KG1 (cell line): ENCODE results near the gene PHKG2.
A peak's percentile ranks its signal among the peaks of the same experiment; 100 is the strongest.

Source experiments
- DNase-seq: peaks from one replicate; lab custom pipeline; 2025; lab: John Stamatoyannopoulos, UW

PHKG2 gene

DNA sequence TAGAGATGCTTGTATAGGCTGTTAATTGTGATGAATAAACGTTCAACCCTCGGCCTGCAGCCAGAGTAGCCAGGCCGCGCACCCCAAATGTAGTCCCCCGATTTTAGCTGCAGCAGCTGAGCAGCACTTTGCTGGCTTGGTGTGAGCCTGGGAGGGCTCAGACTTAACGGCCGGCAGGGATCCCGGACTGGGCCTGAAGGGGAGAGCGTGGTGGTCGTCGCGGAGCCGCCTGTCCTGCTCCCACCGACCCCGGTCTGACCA lies 26.8 kb downstream of the PHKG2 start:
- no peak for DNase-seq

DNA sequence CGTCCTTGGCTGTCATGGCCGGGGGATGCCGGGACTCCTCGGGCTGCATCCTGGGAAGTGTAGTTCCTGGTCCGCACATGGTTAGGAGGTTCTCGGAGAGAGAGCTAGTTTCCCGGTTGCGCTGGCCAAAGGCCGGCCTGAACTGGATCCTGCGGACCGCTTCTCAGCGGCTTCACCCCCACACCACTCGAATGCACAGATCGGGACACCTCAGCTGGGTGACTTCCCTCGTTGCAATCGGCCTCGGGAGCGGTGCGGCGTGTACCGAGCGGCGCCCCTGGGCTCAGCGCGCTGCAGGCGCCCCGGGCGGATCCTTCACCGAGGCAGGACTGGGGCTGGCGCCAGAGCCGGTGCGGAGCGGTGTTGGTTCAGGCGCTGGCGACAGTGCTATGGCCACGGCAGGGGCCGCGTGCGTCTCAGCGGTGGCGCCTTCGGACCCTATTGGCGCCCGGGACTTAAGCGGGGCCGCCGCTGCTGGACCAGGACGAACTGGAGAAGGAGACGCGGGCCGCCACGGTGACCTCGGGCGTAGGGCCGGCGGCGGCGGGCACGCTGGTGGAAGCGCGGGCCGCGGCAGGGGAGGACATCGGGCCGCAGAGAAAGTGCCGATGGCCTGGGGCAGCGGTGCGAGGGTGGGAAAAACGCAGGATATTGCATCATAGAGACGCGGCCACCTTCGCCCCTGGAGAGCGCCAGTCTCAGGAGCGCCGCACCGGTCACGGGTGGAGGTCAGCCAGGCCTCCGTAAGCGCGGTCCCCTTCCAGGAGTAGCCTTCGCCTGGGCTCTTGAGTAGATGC lies 27.4 kb downstream of the PHKG2 start:
- DNase-seq, result peak; percentile 49

DNA sequence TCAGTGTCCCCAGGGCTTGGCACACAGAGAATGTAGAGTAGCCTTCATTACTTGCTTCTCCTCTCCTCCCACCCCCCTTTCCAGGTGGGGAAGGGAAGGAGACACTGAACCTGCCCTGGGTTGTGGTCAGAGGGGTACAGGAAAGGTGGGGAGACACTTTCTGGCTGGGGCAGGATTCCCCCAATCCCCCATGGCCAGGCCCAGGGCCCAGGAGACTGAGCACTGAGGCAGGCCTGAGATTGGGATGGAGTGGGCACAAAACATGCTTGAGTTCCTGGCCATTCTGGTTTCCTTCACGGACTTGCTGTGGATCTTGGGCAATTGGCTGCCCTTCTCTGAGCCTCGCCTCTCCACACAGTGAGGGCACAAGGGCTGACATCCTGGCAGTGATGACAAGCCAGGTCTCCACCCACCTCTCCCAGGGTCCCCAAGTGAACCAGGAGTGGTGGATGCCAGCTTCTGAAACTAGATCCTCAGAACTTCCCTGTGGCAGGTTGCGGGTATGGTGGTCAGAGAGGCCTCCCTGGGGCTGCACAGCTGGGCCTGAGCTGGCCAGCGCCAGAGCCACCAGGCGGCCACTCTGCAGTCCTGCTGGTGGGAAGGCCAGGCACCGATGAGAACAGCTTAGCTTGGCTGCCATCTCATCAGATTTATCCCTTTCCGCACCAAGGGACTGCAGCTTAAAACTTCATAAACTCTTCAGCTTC lies 29.5 kb downstream of the PHKG2 start:
- no peak for DNase-seq

DNA sequence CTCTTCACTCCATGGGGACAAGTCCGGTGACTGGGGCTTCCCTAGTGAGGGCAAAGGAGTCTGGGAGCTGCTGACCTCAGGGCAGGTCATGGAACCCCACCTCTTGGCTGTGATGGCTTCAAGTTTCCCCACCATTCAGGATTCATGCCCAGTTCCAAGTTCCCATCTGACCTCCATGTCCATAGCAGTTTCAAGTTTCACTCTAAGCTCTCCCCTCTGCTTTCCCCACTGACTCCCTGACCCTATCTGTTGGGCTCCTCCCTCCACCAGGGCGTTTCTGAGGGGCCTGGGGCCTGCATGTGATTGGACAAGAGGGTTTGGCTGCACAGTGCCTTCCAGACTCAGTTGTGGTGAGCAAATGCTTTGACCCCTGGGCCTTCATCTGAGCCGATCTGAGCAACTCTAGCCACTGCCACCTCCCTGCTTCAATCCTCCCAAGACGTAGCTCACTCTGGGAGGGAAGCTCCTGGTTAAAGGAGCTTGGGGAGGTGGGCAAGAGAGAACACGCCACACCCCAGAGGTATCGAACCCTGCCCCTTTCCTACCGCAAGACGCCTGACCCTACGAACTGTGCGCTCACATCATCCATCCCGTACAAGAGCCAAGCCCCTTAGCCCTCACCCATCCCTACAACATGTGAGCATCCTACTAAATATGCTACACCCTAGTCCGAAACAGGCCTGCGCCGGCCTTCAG lies 30.5 kb downstream of the PHKG2 start:
- DNase-seq, result no peak

DNA sequence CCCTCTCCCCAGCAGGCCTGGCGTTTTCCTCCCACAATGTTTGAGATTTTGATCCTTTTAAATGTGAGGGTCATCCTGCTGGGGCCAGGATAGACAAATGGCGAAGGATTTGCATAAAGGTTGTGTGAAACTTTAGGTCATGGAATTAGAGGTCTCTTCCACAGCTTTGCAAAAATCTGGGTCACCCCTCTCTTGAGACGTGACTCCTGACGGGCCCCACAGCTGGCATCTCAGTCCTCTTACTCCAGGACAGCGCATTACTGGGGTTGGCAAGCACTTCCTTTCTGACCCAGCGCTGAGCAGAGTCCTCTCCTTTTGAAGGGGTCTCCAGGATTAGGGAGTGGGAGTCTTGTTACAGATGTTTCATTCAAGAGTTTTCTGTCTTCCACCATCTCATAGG lies 31.4 kb downstream of the PHKG2 start:
- DNase-seq, result no peak

DNA sequence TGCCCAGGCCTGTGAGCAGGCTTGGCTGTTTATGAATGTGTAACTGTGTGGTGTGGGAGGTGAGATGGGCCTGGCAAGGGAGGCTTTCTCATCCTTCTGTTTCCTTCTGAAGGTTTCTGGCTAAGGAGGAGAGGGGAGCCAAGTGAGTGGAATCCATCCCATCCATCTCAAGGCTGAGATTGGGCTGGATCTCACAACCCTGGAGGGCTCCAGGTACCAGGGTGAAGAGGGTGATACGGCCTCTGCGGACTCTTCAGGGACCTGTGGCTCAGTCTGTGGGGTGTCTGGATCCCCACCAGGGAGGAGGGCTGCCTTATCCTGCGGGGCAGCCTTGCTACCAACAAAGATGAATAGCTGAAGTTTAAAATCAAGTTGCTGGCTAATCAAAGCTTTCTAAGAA lies 31.8 kb downstream of the PHKG2 start:
- no peak for DNase-seq

DNA sequence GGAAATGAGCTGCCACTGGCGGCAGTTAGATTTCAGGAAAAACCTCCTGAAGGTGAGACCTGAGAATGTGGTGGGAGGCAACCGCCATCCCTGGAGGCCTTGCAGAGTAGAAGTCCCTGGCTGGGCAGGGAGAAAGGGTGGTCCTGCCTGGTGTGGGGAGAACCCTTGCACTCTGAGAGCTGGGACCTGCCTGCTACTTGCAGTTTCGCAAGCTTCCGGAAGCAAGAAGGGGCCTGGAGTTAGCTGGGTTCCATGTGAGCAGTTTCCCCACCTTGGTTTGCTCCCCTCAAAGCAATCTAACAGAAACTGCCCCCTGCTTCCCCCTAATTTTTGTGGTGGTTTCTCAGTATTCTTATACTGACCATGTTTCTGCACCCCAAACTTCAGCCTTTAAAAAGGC lies 32.3 kb downstream of the PHKG2 start:
- DNase-seq, result no peak

DNA sequence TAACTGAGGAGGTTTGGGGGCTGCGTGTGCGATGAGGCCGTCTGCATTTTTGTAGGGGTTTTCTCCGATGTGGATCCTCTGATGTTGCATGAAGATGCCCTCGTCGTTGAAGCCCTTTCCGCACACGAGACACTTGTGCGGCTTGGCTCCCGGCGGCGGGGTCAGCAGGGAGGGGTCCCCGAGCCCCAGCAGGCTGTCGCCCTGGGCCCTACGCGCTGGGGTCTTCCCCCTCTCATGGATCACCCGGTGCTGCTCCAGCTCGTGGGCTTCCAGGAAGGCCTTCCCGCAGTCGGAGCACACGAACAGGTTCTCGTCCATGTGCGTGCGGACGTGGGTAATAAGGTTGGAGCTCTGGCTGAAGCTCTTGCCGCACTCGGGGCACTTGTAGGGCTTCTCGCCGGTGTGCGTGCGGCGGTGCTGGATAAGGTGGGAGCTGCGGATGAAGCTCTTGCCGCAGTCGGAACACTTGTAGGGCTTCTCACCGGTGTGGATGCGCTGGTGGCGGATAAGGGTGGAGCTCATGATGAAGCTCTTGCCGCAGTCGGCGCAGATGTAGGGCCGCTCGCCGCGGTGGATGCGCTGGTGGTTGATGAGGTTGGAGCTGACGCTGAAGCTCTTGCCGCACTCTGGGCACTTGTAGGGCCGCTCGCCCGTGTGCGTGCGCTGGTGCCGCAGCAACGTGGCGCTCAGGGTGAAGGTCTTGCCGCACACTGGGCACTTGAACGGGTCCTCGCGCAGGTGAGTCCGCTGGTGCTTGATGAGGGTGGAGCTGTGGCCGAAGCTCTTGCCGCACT lies 34.5 kb downstream of the PHKG2 start:
- DNase-seq, result no peak

DNA sequence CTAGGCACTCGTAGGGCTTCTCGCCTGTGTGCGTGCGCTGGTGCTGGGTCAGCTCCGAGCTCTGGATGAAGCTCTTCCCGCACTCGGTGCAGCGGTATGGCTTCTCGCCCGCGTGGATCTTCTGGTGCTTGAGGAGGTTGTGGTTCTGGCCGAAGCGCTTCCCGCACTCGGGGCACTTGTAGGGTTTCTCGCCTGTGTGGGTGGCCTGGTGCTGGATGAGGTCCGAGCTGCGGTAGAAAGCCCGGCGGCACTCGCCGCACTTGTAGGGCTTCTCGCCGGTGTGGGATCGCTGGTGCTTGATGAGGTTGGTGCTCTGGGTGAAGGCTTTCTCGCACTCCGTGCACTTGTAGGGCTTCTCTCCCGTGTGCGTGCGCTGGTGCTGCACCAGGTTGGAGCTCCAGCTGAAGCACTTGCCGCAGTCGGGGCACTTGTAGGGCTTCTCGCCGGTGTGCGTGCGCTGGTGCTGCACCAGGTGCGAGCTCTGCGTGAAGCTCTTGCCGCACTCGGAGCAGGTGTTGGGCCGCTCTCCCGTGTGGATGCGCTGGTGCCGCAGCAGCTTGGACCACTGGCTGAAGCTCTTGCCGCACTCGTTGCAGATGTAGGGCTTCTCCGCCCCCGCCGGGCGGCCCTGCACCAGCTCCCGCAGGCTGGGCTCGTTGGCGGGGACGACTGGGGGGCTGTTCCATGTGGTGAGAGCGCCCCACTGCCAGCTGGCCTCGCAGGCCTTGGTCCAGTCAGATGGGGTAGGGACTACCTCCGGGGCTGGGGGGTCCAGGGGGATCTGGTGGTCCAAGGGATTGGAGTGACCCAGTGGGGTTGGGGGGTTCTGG lies 35.3 kb downstream of the PHKG2 start:
- DNase-seq, result no peak

DNA sequence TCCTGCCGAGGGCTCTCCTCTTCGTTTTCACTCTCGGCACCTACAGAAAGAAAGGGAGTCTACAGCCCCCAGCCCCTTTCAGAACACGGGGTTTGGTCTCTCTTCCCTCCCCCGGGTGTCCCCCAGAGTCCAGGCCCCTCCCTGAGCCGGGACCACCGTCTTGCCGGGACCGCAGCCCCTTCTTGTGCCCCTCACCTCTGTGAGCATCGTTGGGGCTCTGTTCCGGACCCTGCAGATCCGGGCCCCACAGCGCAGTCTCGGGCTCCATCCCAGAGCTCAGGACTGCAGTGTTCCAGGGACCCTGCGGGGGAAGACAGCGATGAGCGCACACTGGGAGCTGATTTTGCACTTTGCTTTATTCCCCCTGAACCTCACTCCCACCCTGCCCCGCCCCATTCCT lies 36.0 kb downstream of the PHKG2 start:
- no peak for DNase-seq

DNA sequence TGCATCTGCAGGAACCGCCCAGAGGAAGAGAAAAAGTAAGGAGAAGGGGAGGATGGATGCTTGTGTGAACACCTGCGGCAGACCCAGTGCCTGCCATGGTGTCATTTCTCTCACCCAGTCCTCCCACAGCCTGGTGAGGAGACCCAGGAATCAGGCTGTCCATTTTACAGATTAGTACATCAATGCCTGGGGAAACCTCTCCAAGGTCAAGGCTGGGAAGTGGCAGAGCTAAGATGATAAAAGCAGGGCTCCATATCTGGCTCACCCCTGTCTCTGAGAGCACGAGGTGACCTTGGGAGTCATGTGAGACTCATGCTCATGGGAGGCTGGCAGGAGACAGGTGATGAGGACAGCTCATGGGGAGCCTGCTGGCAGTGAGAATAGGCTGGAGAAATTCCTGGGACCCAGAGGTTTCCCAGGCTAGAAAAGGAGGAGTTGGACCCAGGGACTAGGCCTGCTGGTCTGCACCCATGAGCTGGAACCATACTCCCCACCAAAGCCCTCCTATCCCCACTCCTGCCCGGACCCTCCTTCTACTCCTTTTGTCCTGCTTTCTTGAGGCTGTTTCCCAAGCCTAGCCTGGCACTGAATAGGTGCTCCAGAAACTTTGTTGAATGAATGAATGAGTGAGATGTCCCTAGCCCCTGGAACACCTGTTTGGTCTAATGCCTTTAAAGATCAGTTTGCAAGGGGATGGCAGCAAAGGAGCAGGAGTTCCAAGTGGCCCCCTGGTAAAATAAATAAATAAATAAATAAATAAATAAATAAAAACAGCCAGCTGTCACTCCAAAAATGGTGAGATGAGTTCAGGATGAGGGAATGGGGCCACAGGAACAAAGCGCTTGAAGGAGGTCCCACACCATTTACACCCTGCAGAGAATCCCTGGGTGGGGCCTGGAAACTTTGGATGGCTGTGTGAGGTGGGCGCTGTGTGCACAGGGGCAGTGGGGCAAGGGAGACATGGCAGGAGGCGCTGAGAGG lies 37.2 kb downstream of the PHKG2 start:
- no peak for DNase-seq

DNA sequence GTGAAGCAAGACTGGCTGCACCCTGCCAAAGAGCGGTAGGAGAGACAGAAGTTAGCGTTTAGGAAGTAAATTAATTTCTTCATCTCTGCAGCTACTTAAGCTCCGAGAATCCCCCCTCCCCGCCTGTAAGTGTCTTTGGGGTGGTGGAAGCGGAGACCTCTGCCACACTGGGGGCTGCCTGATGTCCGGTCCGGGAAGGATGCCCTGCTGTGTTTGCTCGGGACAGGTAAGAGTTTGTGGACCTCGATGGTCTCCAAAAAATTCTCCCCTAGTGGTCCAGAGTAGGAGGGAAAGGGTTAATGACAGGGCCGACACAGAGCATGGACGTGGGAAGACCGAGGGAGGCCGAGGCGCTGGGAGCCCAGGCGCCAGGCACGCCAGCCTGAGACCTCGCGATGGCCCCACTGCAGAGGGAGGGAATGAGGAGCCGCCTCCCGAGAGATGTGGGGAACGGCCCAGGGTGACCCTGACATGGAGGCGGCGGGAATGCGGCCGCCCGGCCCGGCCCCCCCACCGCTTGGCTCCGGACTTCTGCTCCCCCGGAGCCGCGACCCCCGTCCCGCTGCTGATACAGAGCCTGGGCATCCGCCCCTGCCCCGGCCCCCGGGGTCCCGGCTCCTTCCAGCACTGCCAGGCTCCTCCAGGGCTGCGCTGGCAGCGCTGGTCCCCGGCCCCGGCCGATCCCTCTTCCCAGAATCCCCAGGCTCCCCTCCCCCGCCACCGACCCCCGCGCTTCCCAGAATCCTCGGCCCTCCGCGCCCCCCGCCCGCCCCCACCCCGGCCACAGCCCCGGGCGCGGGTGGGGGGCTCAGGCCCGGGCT lies 38.1 kb downstream of the PHKG2 start:
- DNase-seq, result no peak

DNA sequence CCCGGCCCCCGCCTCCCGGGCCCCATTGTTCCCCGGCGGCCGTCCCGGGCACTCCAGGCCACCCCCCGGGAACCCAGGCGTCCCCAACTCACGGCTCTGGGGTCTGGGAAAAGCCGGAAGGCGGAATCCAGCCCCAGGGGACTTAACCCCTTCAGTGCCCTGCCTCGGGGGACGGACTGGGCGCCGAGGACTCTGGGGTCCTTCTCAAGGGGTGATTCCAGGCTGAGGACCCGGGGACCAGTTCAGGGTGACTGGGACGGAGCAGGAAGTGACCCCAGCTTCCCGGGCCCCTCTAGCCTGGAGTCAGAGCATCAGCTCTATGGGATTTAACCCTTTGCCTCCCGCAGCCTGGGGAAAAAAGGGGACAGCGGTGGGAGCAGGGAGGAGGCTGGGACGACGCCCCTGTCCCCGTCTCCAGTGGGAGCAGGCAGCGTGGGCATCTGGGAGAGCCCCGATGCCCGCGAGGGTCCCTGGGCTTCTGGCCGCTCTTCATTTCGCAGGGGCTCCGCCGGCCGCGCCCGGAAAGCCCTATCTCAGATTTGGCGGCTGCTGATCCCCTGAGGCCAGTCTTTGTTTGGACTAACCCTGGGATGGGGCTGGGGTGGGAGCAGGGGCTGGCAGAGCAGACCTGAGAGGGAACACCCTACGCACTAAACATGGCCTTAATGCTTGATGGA lies 38.8 kb downstream of the PHKG2 start, which contains the start of gene ZNF629:
TSS of gene ZNF629 (minus strand) at position 270 of the 677 bp plus-strand sequence. CDS start 2,723 bp downstream, outside the sequence.
- DNase-seq, result no peak

DNA sequence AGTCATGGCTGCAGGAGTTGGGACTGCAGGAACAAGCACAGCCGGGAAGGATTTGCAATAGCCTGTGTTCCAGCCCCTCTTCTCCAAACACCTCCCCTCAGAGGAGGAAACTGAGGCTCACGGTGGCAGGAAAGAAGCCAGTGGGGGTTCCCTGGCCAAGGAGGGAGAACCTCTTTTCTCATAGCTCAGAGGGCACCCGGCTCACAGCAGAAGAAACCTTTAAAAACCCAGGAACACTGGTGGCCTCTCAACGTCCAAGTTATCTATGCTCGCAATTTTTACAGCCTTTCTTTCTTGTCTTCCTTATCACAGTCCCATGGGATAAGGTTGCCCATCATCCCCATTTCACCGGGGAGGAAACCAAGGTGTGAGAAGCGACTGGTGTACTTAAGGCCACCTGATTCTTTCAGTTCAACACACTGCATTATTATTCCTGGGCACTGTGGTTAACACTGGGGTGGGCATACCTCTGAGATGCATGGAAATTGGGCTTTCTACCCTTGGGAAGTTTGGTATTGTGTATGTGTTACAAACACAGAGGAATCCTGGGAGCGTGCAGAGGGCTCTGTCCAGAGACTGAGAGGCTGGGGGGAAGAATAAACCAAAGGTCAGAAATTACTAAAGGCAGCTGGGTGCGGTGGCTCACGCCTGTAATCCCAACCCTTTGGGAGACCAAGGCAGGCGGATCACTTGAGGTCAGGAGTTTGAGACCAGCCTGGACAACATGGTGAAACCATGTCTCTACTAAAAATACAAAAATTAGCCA lies 39.6 kb downstream of the PHKG2 start:
- DNase-seq, result no peak

DNA sequence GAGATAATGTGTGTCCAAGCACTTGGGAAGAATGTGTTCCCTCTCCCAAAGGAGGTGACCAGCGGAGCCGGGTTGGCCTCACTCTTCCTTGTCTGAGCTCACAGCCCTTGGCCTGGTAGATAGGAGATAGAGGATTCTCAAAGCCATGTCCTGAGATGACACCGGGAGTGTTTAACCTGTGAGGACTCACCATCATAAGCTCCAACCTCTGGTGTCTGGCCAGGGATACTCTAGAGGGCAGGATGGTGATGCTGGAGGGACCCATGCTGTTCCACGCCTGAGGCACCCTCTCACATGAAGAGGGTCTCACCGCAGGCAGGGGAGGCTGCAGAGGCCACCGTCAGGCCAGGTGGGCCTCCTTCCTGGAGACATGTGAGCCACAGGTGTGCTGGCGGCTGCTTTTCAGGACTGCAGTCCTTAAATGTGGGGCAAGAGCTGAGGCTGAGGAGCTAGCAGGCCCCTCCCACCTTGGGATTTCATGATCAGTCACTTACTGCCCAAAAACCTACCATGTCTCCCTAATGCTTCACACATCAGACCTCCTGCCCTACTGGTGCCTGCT lies 45.4 kb downstream of the PHKG2 start:
- no peak for DNase-seq

DNA sequence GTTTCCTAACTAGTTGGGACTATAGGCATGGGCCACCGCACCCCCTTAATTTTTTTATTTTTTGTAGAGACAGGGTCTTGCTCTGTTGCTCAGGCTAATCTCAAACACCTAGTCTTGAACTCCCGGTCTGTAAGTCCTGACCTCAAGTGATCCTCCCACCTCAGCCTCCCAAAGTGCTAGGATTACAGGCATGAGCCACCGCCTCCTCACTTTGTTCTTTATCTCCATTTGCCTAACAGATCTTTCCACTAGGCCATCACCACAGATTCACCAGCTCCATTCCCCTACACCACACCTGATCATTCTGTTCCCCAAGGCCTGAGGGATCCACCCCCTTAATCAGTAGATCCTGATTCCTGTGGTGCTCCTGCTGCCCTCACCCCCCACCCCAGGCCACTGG lies 46.4 kb downstream of the PHKG2 start:
- no peak for DNase-seq

DNA sequence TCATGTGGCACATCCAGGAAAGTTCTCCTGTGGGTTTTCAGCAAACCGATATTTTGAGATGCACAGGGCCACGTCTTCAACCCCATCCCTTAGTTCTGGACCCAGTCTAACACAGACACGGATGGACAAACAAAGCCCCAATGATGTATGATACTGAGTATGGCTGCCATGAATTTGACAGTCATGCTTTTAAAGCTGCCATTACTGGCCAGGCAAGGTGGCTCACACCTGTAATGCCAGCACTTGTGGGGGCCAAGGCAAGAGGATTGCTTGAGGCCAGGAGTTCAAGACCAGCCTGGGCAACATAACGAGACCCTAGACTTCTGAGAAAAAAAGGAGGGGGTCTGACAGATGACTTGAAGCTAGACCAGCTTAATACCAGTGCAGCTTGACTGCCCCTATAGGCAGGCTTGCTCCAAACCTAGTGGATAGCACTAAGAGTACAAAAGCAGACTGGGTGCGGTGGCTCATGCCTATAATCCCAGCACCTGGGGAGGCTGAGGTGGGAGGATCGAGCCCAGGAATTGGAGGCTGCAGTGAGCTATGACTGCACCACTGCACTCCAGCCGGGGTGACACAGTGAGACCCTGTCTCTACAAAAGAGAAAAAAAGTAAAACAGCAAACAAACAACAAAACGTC lies 49.6 kb downstream of the PHKG2 start:
- no peak for DNase-seq
